ENCODE measurements around the gene AOX1.

DNA sequence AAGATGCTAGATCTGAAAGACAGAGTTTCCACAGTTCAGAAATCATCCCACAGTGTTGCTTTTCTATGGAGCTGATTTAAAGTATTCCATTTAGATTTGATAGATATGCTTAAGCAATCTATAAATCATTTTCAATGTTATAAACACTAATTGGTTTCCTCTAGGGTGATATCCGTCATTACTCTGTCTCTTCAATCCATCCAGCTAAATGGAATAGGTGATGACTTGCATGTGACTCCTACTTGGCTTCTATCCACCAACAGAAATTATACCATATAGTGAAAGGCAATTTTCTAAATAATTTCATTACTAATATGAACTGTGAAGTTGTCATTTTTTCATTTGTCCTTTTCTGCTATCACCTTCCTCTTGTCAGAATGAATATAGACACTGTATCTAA lies 84.9 kb downstream of the AOX1 start:
- TF ChIP-seq, protein P1, sequence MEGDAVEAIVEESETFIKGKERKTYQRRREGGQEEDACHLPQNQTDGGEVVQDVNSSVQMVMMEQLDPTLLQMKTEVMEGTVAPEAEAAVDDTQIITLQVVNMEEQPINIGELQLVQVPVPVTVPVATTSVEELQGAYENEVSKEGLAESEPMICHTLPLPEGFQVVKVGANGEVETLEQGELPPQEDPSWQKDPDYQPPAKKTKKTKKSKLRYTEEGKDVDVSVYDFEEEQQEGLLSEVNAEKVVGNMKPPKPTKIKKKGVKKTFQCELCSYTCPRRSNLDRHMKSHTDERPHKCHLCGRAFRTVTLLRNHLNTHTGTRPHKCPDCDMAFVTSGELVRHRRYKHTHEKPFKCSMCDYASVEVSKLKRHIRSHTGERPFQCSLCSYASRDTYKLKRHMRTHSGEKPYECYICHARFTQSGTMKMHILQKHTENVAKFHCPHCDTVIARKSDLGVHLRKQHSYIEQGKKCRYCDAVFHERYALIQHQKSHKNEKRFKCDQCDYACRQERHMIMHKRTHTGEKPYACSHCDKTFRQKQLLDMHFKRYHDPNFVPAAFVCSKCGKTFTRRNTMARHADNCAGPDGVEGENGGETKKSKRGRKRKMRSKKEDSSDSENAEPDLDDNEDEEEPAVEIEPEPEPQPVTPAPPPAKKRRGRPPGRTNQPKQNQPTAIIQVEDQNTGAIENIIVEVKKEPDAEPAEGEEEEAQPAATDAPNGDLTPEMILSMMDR (conservative IDR thresholded peaks at IDR 0.05; ENCODE audit: low read depth, low read length) = 0 out of 2 replicates have a peak, but pooled peaks have one; percentile 6
- TF ChIP-seq EZH2 (IDR thresholded peaks at IDR 0.05; ENCODE audit: low read length, unreplicated experiment) = no peak
- TF ChIP-seq EZH2phosphoT487 (IDR thresholded peaks at IDR 0.05; ENCODE audit: borderline replicate concordance, low read length) = no peak
